Stimulated activated CD4-positive, alpha-beta T cell treated with anti-CD3 and anti-CD28 coated beads, Interleukin-15, amount 100 ng/mL, for 1 hour (primary cell): ENCODE results near the gene PNPLA8.

Experiments used
- DNase-seq, 2 donors: peaks; one replicate each; pipeline ENCODE4 v3.0.0-alpha.2; 2020; ENCODE audit warnings: low read depth in 1 of 2, low spot score in 1 of 2

Gene PNPLA8

DNA sequence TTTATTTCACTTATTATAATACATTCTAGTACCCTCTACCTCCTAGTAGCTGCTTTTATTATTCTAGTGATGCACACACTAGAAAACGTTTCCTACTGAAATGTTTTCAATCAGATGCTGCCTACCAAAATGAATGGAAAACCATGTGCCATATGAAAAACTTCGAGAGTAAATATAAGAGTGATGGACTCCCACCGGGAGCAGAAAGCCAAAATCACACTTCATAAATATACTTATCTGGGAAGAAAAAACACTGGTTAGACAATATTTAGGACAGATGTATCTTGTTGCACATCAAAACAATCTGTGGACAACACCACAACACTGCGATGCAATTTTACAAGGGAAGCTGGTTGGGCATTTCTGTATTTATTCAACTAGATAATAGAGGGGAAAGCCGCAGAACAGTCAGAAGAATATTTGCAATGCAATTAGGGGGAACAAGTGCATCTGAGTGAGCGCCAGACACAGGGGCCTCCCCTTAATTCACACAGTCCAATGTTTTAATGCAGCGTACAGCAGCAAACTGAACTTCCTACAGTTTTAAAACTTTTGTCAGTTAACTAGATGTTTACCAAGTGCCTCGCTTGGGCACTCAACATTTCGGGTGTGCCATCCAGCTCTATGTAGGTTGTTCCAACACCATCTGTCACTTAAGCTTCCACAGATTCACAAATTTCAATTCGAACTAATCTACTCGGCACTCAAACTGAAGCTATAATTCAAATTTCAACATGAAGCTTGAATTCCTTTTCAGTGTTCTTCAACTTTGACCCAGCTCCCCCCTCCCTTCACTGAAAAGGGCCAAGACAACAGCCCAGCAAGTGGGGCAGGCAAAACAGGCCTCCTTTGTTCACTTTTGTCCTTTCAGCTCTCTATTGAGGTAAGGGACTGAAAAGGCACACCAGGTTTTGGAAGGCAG, 77.1 kb downstream of the PNPLA8 start:
- no peak for DNase-seq

DNA sequence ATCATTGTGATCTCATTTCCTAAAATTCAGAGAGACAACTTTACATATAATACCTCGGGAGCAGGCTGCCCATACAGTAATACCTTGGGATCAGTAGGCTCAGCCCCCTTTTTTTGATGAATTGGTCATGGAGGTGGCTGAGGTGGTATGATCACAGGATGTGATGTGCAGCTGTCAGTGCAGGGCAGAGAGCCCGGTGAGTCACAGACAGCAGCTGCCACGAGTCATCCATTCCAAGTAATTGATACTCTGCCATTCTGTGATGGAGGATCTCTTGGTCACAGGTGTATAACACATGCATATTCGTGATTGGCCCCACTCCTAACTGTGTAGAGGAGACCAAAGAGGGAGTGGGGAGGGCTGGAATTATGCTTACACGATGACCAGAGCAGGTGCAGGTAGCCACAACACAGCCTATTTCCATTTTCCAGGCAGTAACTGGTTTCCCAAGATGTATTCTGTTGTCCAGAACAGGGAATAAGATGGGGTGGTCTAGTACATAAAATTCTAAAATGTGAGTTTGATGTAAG, 83.8 kb downstream of the PNPLA8 start:
- no peak for DNase-seq

DNA sequence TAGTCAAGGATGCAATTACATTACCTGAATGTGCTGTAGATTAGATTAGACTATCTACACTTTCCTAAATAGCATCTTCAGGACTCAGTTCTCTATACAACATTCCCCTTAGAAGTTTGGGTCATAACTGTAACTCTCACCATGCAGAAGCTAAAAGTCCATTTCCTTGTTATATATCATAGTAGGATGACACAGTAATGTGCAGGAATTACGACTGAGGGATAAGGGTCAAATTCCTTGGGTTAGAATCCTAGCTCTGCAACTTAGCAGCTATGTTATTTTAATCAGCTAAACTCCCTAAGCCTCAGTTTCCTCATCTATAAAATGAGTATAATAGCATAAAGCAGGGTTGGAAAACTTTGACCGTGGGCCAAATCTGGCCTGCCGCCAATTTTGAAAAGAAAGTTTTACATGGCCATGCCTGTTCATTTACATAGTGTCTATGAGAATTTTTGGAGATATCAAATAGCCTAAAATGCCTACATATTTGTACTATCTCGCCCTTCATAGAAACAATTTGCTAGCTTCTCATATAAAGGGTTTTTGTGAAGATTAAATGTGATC, 84.5 kb downstream of the PNPLA8 start:
- no peak for DNase-seq

DNA sequence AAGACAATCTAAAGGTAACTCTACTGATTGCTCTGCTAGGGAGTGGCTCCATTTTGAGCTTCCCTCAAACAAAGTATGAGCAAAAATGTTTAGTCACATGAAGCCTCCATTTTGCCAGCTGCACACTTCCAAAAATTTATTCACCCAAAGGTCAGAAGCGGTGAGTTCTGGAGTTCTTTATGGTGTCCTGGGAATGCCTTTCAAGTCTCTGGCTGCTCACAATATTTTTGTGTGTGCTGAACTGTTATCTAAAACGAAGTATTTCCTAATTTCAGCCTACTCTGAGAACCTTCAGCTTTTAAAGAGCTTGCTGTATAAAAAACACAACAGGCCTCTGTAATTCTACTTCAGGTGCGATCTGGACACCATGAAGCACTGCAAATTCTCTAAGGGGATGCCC, 85.3 kb downstream of the PNPLA8 start:
- DNase-seq: no peak

DNA sequence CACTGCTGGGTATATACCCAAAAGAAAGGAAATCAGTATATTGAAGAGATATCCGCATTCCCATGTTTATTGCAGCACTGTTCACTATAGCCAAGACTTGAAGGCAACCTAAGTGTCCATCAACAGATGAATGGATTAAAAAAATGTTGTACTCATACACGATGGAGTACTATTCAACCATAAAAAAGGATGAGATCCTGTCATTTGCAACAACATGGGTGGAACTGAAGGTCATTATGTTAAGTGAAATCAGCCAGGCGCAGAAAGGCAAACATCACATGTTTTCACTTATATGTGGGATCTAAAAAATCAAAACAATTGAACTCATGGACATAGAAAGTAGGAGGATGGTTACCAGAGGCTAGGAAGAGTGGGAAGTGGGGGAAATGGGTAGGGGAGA, 89.0 kb downstream of the PNPLA8 start:
- DNase-seq: no peak

DNA sequence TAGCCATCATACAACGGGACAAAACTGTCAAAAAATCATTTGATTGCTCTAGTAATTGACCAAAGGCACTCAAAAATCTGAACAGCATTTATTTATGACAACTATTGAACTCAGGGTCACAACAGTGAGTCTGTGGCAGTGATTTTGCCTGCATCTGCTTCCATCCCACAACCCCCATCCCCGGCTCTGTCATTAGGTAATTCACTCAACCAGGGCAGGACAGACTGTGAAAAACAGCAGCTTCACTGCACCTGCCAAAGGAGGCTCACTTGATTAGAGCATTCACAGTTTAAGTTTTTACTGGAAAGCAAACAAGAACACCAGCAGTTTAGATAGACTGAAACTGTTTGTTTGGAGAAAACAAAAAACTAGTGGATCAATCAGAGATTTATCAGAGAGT, 91.9 kb downstream of the PNPLA8 start:
- no peak for DNase-seq

DNA sequence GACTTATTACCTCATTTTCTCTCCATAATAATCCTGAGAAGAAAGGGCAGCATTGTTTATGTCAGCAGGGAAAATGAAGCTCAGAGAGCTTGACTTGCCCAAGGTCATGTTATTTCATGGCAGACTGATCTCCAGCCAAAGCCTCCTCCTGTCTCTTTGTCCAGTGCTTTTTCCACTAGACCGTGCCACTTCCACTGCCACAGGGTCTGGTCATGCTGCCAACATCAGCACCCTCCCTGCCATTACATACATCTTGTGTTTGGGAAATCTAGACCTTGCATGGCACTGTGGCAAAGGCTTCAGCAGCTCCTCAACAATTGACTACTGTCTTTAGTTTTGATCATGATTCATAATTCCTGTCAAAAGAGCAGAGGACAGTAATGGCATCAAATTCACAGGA, 94.8 kb downstream of the PNPLA8 start:
- no peak for DNase-seq

DNA sequence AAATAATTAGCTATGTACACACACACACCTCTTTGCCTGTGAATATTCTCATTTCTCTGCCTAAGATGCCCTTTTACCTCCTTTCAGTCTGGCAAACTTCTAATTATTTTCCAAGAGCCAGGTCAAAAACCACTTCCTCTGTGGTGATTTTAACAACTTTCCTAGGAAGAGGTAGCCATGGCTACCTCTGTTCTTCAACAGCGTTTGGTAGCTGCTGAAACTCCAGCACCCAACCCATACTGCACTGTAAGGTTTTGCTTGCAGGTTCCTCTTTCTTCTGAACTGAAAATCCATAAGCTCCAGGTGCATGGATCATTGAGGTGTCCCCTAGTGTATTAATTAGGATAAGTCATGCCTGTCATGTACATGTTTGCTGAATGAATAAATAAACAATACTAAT, 95.3 kb downstream of the PNPLA8 start:
- DNase-seq: no peak

DNA sequence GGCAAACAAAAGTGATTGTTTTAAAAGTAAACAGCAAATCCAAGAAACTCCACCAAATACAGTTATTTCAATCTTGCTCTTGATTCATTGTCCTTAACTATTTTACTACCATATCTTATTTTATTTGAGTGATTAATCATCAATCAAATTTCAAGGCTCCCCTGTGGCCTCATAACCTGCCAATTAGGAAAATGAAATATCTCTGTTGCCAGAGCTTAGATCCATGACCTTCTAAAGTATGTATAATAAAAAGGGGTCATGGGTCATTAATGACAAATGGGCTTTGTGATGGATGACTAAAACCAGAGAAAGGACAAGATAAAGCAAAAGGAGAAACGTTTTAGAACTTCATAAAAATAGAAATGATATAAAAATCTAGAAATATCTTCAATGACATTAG, 98.2 kb downstream of the PNPLA8 start:
- DNase-seq: no peak

DNA sequence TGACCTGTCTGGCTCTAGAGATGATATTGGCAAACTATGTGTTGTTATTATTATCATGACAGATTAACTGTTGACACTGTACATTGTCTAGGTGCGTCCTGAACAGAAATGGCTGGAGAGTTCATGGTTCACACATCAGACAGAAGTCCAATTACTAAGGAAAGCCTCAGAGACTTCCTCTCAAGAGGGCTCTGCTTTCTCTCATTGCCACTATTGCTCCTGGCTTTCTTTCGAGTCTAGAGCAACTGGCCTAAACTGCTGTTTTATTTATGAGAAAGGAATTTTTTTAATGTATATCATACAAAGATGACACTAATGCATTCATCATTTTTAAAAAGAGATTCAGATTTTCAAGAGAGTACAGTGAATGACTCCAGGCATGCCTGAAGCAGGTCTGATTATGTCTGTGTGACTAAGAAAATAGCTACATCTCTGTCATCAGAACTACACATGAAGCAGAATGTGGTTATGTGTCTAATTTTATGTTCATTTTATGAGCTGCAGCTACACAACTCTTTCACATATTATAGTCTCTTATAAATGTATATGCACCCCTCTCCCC, 100.1 kb downstream of the PNPLA8 start:
- no peak for DNase-seq

DNA sequence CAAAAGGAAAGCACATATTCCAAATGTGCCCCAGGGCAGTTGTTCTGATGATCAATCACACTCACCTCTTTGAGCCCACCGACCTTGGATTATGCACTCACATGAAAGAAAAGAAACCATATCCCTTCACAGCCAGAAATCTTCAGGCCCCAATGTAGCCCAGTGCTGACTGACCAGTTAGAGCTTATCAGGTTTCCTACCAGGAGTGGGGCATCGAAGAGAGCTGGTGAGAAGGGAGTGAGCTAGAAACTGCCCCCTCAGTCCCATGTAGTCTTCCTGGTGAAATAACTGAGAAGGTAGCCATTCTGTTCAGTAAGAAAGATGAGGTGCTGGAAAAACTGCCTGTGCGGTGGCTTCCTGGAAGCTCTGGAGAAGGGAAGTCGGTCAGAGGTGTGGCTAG, 101.9 kb downstream of the PNPLA8 start:
- no peak for DNase-seq

DNA sequence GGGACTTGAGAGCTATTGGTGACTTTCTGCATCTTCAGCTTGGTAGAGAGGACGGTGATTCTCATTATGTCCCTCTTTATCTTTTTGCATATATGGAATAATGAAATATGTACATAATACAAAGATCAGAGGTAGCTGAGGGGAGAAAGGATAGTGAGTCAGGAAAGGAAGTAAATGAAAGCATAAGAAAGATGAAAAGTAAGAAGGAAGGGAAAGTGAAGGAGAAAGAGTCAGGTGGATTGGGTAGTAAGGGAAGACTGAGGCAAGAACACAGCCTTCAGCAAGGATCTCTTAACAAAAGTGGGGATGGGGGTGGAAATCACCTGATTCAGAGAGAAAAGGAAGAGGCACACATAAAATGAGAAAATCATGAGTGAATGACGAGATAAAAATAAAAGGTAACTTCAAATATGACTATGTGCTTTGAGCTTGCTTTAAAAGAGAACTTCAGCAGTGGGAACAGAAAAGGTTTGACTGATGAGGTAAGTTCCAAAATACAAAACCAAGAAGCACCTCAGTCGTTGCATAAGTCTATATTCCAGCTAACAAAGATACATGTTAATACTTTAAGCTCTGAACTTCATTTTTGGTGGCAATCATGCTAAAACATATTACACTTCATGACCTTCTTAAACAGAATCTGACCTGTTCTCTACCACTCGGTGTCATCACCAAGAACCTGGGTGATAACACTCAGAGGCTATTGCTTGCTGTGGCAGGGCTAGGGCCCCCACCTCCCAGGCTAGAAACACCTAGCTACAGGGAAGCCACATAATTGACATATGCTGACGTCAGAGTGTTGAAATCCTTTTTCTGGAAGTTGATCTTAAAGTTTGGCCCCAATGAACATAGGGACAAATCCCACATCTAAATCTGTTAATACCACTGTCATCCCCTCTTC, 102.6 kb downstream of the PNPLA8 start:
- DNase-seq: no peak

DNA sequence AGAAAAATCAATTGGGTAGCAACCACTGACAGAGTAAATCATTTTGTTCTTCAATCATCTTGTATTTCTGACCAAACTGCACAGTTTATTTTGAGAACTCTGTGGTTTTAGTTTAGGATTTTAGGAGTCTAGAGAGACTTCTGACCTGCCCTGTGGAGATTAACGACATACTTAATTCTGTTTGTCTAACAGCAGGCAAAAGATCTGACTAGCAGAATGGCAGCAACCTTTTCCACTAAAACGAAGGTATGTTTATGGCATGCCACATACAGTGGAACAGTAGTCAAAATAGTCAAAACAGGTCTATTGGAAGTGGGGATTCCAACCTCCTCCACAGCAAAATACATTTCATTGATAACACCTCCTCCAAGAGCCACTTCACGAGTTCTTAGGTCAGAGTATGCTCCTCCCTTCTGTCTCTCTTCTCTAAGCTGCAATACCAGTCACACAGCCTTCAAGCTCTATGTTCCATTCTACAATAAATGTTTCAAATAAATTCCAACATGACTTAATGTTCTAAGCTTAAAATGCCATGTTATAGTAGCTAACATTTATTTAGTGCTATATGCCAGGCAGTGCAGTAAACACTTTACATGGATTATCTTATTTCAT, 104.1 kb downstream of the PNPLA8 start:
- no peak for DNase-seq
